Measurements from ENCODE around the gene PRDX2.

The PRDX2 gene

DNA sequence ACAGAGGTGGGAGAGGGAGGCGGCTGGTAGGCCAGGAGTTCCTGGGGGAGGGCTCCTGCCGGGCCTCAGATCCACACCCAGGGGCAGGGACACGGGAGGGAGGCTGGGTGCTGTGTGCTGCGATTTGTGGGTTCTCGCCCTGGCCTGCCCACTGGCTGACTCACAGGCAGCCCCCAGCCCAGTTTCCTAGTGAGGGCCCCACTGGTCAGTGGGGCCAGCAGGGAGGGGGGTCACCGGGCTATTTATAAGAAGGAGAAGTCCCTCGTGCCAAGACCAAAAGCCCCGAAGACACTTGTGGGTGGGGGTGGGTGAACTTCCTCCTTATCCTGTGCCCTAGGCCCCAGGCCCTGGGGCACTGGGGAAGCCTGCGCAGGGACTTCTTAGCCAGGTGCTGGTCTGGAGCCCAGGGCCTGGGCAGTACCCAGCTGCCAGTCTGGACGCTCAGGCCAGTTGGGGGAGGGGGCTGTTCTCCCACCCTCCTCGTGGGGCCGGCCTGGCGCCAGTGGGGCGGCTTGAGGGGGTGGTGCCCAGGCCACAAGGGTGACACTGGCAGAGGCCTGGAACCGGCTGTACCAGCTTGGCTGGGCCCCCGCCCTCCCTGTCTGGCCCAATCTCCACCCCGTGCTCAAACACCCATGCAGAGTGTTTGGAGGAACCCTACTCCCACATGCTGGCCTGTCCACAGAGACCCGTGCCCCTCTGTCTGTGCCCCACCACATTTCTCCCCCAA, 15.3 kb downstream of the PRDX2 start:
- no peaks in the 10 kb centered on the region for H3K9me3 ChIP-seq (ENCODE audit: control insufficient read depth, insufficient read depth, low read length)
- no peaks in the 10 kb centered on the region for H3K9me2 ChIP-seq (replicated peaks; ENCODE audit: control insufficient read depth, low read length)
- peak overlapping the region; percentile 40 for H3K4me3 ChIP-seq (ENCODE audit: low read length)
- peaks cover 49% of the 10 kb centered on the region for H3F3A ChIP-seq (ENCODE audit: control insufficient read depth, insufficient read depth)
- H3K27me3 ChIP-seq (ENCODE audit: control insufficient read depth, low read length): no peaks in the 10 kb centered on the region
- H3K4me2 ChIP-seq (ENCODE audit: low read length): peak overlapping the region; percentile 93
- peaks cover 91% of the 10 kb centered on the region for H3K4me1 ChIP-seq (ENCODE audit: control insufficient read depth, low read length)
- H3K36me3 ChIP-seq (ENCODE audit: control insufficient read depth, low read length): no peaks in the 10 kb centered on the region
- H3K27ac ChIP-seq (ENCODE audit: low read depth, low read length): peak overlapping the region; percentile 75
- no peaks in the 10 kb centered on the region for H4K20me1 ChIP-seq (ENCODE audit: control insufficient read depth, insufficient read depth, low read depth, low read length)
- no peak for TF ChIP-seq CTCF (IDR thresholded peaks at IDR 0.05; ENCODE audit: low read depth, low read length, poor library complexity, severe bottlenecking)
- no peak for TF ChIP-seq EZH2phosphoT487 (IDR thresholded peaks at IDR 0.05; ENCODE audit: borderline replicate concordance, low read length)
- H3K79me2 ChIP-seq (ENCODE audit: control insufficient read depth, low read length): peaks cover 9% of the 10 kb centered on the region

- H3K4me2 ChIP-seq (ENCODE audit: low read length): peak overlapping the region; percentile 93
- H3K4me1 ChIP-seq (ENCODE audit: control insufficient read depth, low read length): peaks cover 85% of the 10 kb centered on the region
- H3K4me3 ChIP-seq (ENCODE audit: low read length): peak overlapping the region; percentile 40
- no peaks in the 10 kb centered on the region for H4K20me1 ChIP-seq (ENCODE audit: control insufficient read depth, insufficient read depth, low read depth, low read length)
- H3K36me3 ChIP-seq (ENCODE audit: control insufficient read depth, low read length): no peaks in the 10 kb centered on the region
- TF ChIP-seq EZH2phosphoT487 (IDR thresholded peaks at IDR 0.05; ENCODE audit: borderline replicate concordance, low read length) (no peak), CTCF (IDR thresholded peaks at IDR 0.05; ENCODE audit: low read depth, low read length, poor library complexity, severe bottlenecking) (no peak)
- peak overlapping the region; percentile 75 for H3K27ac ChIP-seq (ENCODE audit: low read depth, low read length)
- H3K79me2 ChIP-seq (ENCODE audit: control insufficient read depth, low read length): peaks cover 5% of the 10 kb centered on the region
- H3F3A ChIP-seq (ENCODE audit: control insufficient read depth, insufficient read depth): peaks cover 49% of the 10 kb centered on the region
- H3K9me3 ChIP-seq (ENCODE audit: control insufficient read depth, insufficient read depth, low read length): no peaks in the 10 kb centered on the region
- H3K9me2 ChIP-seq (replicated peaks; ENCODE audit: control insufficient read depth, low read length): no peaks in the 10 kb centered on the region
- H3K27me3 ChIP-seq (ENCODE audit: control insufficient read depth, low read length): no peaks in the 10 kb centered on the region
These were observed 16.1 kb downstream of the PRDX2 start for GRCh38 chr19:12785431-12786031.

GRCh38 chr19:12784871-12785430, 16.6 kb downstream of the PRDX2 start:
- no peaks in the 10 kb centered on the region for H3K9me2 ChIP-seq (replicated peaks; ENCODE audit: control insufficient read depth, low read length)
- no peaks in the 10 kb centered on the region for H3K9me3 ChIP-seq (ENCODE audit: control insufficient read depth, insufficient read depth, low read length)
- no peaks in the 10 kb centered on the region for H3K36me3 ChIP-seq (ENCODE audit: control insufficient read depth, low read length)
- peak overlapping the region; percentile 75 for H3K27ac ChIP-seq (ENCODE audit: low read depth, low read length)
- H3F3A ChIP-seq (ENCODE audit: control insufficient read depth, insufficient read depth): peaks cover 48% of the 10 kb centered on the region
- H3K4me3 ChIP-seq (ENCODE audit: low read length): peak overlapping the region; percentile 16; the same call in 1 of the 2 replicates
- no peaks in the 10 kb centered on the region for H4K20me1 ChIP-seq (ENCODE audit: control insufficient read depth, insufficient read depth, low read depth, low read length)
- peaks cover 80% of the 10 kb centered on the region for H3K4me1 ChIP-seq (ENCODE audit: control insufficient read depth, low read length)
- H3K79me2 ChIP-seq (ENCODE audit: control insufficient read depth, low read length): peaks cover 5% of the 10 kb centered on the region; the same call in 1 of the 2 replicates
- H3K4me2 ChIP-seq (ENCODE audit: low read length): peak overlapping the region; percentile 93
- no peaks in the 10 kb centered on the region for H3K27me3 ChIP-seq (ENCODE audit: control insufficient read depth, low read length)
- TF ChIP-seq EZH2phosphoT487 (IDR thresholded peaks at IDR 0.05; ENCODE audit: borderline replicate concordance, low read length) (no peak), CTCF (IDR thresholded peaks at IDR 0.05; ENCODE audit: low read depth, low read length, poor library complexity, severe bottlenecking) (no peak)

Data from DOHH2 (cell line).